GM19455 (cell line): ENCODE data around the gene FBXO42.

Source experiments
- ATAC-seq: cut with Tn5 transposase; IDR thresholded peaks from one replicate; pipeline ENCODE4 v1.9.1; 2021; ENCODE audit not compliant: unreplicated experiment

Gene FBXO42

DNA sequence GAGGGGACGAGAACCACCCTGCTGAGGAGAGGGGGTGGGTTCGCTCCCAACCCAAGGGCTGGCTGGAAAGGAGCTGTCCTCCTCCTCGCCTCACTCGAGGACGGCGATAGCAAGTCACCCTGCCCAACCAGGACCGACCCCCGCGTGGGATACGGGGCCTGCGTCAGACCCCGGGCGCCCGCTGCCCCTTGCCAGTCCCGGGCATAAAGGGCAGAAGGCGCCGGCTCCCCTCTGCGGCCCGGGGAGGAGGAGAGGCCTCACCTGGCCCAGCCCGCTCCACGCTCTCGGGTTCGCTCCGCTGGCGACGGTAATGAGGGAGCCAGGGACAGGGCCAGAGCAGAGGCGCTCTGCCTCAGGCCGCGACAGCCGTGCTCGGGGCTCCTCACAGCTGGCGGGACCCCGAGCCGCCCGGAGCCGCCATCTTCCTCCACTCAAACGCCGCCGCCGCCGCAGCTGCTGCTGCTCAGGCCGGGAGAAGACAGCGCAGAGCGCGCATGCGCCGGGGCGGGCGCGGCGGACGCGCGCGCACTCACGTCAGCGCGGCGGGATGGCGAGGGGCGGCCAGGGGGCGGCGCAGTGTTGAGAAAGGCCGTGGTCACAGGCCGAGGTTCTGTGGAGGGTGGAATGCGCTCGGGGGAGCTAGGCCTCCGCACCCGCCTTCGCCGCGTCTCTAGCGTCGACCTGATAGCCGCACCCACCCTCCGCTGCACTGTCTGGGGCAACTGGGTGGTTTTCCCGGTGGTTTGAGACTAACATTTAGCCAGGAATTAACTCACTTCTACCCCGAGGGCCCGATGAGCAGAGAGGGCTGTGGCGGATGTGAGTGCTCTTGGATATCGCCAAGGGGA lies at the start of gene FBXO42:
TSS of gene FBXO42 (minus strand) at position 487 of the 848 bp plus-strand sequence. CDS start 37,062 bp downstream, outside the sequence.
- peak; percentile 84 for ATAC-seq

DNA sequence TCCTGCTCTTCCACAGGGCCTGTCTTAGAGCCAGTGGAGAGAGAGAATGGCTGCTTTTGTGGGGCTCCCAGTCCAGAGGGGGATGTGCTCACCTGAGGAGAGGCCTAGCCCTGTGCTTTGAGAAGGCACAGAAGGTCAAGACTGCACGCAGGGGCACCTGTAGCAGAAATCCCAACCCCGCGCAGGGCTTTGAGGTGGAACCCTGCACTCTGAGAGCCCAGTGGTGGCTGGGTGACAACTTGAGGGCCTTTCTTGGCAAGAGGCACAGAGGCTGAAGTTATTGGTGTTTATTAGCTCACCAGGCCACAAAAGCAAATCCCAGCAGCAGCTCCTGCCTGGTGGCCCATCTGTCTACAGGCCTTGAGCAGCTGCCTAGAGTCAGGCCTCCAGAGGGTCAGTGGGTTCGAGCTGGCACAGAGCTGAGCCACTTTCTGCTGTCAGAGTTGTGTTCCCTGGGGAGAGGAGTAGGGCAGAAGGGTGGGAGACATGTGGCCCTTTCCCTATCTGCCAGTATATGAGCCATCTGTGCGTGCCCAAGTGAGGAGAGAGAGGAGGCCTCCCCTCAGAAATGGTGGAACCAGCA lies 46.2 kb upstream of the FBXO42 start:
- no peak for ATAC-seq

DNA sequence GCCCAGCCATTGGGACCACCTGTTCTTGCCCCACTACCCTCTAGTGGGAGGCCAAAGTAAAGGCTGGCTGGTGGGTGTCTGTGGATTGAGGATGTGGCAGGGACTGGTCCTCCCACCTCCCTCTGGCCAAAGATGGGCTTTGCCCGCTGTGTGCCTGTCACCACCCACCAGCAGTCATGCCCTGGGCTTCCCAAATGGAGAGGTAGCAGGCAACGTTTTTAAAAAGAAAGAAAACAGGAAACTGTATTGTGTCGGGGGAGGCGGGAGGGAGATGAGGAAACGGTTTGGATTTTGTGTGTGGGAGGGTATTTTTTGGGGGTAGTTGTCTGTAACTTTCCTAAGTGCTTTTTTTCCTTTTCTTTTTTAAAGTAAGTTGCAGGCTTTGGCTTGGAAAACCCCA lies 44.8 kb upstream of the FBXO42 start:
- no peak for ATAC-seq

DNA sequence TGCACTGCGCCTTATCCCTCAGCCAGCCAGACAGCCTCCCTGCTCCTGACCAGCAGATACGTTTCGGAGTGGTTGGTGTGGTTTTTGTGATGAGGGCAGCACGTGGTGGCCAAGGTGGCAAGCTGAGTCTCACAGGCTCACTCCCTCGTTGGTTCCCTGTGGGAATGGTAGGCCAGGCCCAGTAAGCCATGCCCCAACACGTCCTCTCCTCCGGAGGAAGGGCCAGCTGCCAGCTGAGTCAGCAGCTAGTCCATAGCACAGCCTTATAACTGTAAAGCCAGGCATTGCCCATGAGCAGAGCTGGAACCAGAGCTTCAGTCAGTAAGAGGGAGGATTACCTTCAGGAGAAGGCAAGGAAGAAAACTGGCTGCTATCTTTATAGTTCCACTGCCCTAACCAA lies 44.3 kb upstream of the FBXO42 start:
- no peak for ATAC-seq

DNA sequence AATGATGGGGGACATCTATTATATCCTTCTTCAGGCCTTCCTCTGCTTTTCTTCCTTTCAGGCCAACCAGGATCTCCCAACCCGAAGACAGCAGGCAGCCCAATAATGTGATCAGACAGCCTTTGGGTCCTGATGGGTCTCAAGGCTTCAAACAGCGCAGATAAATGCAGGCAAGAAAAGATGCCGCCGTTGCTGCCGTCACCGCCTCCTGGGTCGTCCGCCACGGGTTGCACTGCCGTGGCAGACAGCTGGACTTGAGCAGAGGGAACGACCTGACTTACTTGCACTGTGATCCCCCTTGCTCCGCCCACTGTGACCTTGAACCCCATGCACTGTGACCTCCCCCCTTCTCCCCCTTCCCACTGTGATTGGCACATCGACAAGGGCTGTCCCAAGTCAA lies 42.7 kb upstream of the FBXO42 start:
- no peak for ATAC-seq

DNA sequence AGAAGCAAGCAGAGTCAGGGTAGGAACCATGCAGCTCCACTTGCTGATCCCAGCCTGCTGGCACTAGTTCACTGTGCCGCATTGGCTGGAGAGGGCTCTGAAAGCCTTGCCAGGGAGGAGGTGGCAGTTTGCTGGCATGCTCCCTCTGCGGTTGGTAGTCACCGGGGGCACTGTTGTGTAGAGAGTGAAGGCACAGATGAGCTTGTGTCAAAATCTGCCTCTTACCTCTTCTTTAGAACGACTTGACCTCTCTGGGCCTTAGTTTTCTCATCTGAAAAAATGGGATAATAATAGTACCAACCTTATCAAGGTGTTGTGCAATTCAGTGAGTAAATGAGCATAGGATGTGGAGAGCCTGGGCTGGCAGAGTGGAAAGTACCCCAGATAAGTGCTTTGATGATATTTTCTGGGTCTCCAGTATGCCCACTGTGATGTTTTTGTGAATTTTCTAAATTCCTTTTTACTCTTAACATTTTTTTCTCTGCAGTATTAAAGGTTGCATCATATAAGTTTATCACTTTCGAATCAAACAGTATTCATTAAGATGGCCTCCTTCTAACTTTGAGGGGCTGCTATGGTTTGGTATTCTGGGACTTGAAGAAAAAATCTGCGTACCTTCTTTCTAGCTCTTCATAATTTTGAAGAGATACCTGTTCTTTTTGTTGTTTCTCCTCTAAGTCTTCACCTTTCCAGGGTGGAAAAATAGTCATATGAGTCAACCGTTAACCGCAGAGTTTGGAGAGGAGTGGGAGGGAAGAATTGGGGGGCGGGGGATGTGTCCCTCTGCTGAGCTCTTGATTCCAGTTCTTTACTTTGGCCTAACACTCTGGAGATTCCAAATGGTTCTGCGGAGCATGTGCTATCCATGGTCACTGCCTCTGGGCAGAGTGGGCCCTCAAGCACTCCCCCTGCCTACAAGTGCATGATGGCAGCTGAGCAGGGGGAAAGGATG lies 41.6 kb upstream of the FBXO42 start:
- ATAC-seq = no peak

DNA sequence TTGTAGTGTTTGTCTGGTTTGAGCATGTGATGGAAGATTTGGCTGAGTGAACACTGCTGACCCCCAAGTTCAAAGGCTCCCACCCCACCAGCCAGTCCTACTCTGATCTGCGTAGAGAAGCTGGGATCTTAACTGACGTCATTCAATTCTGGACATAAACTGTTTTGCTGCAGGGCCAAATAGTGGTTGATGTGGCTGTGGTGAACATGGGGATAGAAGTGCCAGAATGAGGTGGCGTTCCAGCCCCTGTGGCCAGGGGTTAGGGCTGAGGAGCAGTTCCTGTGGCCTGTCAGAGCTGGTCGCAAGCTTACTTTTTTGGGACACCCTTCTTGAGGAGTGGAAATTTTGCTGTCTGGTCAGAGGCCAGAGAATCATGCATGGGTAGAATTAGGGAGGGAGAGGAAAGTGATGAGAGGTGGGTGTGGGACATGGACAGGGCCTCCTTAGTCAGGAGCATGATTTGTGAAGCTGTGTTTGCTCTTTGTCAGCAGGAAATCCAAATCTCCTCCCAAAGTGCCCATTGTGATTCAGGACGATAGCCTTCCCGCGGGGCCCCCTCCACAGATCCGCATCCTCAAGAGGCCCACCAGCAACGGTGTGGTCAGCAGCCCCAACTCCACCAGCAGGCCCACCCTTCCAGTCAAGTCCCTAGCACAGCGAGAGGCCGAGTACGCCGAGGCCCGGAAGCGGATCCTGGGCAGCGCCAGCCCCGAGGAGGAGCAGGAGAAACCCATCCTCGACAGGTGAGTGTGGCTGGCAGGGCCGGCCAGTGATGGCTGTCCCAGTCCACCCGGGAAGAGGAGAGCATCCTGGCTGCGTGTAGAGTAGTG lies 40.7 kb upstream of the FBXO42 start:
- no peak for ATAC-seq

DNA sequence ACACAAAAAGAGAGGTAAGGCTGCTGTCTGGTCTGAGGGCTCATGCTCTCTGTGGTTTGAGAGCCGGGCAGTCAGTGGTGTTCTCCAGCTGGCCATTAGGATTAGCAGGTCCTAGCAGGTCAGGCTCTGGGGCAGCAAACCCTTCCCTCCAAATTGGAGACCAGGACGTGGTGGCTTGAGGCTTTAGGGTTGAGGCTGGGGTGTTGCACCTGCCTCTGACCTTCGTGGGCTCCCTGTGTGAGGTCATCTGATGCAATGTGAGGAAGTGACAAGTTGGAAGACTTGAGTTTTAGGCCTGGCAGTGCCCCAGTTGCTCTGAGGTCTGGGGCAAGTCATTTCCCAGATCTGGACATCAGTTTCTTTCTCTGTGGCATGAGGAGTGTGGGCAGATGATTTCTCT lies 39.1 kb upstream of the FBXO42 start:
- ATAC-seq = no peak

DNA sequence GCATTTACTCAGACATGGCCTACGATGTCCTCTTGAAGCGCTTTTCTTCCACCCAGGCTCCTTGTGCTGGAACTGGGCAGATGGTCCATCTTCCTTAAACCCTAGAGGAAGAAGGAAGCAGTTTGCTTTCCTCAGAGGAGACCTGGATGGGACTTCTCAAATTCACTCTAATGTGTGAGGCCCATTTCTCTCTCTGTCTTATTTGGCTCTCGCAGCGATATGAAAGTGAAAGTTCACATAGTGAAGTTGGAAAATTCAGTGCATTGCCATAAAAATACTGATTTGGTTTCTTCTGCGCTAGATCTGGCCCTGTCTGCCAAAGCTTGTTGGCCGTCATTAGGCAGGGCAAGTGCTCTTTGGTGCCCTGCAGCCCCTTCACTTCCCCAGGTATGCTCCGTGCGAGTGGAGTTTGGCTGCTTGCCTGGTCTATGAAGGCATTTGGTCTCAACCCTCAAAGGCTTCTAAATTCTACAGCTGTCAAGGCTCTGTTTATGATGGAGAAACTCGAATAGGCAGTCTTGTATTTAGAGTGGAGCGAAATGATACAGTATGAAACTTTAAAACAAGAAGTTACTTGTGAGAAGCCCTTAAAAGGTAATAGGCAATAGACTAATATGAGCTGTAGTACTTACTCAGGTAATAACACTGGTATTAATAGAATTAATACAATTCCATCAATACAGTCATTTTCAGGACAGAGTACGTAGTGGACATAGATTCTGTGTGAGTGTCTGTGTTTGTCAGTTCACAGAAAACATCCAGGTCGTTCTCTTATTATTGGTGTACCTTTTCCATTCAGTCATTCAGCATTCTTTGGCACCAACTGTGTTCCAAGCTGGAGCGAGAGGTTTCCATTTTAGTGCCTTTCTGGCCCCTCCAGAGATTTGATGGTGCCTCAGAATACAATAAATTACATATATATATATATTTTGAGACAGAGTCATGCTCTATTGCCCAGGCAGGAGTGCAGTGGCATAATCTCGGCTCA lies 35.2 kb upstream of the FBXO42 start:
- ATAC-seq = no peak

DNA sequence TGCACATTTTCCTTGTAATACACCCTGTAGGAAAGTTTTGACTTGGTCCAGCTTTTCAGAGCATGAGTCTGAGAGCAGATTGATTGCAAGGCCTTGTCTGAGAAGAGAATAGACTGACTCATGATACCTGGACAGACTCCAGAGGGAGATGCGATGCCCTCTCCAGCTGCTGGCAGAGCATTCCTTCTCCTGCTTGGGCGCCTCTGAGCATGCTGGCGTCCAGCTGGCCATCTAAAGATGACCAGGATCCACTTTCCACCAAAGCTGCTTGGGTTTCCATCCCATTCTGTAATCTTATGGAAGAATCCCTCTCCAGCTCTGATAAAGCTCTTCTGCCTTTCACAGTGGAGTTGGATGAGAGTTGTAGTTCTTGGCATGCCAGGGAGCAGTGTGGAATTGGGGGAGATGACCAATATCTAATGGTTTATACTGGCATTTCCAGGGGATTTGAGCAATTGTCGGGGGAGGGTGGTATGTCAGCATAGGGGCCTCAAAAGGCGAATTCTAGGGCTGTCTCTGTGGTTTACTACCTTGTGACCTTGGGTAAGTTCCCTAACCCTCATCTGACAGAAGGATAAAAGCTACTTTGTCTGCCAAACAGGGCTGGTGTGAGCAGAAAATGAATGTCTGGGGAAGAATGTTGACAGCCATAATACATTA lies 34.3 kb upstream of the FBXO42 start:
- no peak for ATAC-seq

DNA sequence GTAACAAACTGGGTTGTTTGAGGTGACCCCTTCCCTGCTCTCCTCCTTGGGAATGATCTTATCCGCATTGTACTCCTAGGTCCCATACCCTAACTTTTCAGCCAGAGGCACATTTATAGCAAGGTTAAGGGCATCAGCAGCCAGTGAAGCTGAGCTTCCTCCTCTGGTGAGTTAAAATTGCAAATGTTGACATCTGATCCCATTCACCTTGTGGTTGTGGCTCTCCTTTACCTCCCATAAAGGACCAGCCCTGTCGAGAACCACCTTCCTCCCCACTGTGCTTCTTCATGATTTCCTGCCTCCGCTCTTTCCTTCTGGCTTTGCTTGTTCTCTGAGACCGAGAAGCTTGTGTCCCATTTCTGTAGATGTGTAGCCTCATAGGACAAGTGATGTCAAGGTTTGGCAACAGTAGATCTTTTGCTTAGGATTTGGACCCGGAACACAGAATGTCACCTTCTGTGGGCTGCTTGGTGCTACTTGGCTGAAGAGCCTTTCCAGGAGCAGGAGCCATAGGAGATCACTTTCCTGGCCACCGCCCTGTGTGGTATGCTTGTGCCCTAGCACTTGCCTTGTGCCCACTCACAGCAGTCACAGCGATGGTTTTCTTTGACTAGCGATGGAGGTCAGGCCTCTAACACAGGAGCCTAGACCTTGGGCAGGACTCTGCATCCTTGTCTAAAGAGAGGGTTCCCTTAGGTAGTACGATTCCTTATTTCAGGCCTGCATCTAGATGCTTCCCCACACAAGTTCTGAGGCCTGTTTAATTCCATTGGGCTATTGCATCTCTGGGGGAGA lies 33.6 kb upstream of the FBXO42 start:
- ATAC-seq = no peak

DNA sequence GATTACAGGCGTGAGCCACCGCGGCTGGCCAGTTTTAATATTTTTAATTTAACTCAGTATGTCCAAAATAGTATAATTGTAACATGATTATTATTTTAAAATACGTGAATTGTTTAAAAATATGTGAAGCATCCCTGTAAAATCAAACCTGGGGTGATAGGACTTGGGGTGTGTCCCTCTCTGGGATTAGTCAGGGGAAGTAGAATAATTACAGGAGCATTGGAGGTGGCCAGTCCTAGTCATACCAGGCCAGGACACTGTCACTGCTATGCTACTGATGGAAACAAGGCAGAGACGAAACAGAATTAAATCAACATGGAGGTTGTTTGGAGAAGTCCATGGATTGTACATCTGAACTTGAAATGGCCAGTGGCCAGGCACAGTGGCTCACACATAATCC lies 31.6 kb upstream of the FBXO42 start:
- ATAC-seq = no peak

DNA sequence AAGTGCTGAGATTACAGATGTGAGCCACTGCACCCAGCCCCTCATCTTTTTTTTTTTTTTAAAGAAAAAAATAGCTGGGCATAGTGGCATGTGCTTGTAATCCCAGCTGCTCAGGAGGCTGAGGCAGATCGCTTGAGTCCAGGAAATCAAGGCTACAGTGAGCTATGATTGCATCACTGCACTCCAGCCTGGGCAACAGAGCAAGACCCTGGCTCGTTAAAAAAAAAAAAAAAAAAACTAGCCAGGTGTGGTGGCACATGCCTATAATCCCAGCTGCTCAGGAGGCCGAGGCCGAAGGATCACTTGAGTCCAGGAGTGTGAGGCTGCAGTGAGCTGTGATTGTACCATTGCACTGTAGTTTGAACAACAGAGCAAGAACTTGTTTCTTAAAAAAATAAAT lies 28.6 kb upstream of the FBXO42 start:
- no peak for ATAC-seq

DNA sequence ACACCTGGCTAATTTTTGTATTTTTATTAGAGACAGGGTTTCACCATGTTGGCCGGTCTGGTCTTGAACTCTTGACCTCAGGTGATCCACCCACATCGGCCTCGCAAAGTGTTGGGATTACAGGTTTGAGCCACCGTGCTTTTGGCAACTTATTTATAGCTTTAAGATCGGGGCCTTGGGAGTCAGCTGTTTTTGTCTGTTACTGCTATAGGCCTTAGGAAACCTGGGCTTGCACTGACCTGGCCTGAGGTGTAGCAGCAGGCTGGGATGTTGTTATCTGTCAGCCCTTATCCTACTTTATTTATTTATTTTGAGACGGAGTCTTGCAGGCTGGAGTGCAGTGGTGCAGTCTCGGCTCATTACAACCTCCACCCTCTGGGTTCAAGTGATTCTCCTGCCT lies 26.2 kb upstream of the FBXO42 start:
- no peak for ATAC-seq

DNA sequence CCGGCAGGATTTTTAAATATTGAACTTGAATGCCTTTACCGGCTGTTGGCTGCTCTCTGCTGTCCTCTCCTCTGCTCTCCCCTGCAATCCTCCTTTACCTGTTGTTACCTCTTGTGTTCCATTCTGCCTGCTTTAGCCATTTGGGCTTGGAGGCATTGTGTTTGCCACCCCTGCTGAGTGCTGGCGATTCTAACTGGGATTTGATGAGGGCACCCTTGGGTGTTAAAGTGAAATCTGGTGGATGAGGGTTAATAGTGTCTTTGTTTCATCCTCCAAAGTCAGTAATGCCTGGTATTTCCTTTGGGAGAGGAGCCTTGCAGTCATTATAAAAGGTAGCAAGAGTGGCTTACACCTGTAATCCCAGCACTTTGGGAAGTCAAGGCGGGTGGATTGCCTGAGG lies 24.7 kb upstream of the FBXO42 start:
- no peak for ATAC-seq

DNA sequence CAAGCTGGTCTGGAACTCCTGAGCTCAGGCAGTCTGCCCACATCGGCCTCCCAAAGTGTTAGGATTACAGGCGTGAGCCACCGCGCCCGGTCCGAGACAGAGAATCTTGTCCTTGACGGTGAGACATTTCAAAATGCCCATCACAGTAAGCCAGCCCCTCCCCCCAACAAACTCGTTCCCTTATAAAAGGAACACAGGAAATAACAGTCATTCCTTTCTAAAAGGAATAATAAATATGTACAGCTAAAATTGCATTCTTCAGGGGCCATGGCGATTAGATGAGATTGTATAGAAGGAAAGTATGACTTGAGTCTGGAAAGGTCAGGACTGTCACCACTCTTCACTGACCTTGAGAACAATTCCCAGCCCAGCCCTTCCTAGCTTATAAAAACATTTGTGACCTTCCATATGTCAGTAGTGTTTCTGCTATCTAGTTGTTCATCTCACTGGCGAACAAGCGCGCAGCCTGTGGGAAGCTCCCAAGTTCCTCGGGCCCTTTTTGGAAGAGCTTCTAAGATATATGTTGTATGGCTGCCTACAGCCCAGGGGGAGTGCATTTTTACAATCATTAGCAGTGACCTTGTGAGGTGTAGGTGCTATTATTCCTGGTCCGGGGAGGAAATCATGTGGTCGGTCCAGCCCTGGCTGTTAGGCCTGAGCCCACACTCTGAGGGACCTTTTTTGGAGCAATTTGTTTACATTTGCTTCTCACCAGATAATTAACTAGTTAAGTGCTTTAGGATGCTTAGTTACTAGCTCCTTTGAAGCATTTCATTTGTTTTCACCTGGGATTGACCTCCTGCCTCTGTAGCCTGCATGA lies 23.5 kb upstream of the FBXO42 start:
- ATAC-seq = no peak

DNA sequence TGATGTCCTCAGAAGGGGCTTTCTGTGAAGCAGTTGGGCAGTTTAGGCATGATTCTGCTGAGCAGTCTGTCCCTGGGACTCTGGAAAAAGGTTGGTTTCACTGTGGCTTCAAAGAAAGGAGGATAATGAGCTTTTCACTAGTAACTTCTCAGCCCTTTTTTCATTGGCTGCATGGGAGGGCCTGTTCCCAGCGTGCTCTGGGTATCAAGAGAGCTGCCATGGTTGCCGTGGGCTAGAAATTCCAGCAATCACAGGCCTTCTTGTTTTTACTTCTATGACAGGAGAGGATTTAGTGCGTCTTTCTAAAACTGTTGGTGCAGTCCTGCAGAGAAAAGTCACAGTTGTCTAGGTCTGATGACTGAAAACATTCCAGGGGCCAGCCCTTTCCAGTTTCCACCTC lies 22.0 kb upstream of the FBXO42 start:
- ATAC-seq = no peak
